ENCODE results near the gene MOBP.

Gene MOBP

GRCh38 chr3:39550354-39551051 lies 83.0 kb downstream of the MOBP start:
- no peak for DNase-seq
